ENCODE results near the gene CCDC106.

CCDC106 gene

GRCh38 chr19:55650126-55650557 lies 2.1 kb downstream of the CCDC106 start:
- no peak overlapping the region for H3K27ac Mint-ChIP-seq
- H3K36me3 Mint-ChIP-seq (ENCODE audit: low read depth) = peaks cover 21% of the 10 kb centered on the region
- H3K9me3 Mint-ChIP-seq = no peaks in the 10 kb centered on the region
- TF ChIP-seq, protein P1, sequence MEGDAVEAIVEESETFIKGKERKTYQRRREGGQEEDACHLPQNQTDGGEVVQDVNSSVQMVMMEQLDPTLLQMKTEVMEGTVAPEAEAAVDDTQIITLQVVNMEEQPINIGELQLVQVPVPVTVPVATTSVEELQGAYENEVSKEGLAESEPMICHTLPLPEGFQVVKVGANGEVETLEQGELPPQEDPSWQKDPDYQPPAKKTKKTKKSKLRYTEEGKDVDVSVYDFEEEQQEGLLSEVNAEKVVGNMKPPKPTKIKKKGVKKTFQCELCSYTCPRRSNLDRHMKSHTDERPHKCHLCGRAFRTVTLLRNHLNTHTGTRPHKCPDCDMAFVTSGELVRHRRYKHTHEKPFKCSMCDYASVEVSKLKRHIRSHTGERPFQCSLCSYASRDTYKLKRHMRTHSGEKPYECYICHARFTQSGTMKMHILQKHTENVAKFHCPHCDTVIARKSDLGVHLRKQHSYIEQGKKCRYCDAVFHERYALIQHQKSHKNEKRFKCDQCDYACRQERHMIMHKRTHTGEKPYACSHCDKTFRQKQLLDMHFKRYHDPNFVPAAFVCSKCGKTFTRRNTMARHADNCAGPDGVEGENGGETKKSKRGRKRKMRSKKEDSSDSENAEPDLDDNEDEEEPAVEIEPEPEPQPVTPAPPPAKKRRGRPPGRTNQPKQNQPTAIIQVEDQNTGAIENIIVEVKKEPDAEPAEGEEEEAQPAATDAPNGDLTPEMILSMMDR (IDR thresholded peaks at IDR 0.05) = no peak
- peaks cover 30% of the 10 kb centered on the region for H3K4me1 Mint-ChIP-seq
- H3K27me3 Mint-ChIP-seq (ENCODE audit: low read depth, poor library complexity) = no peaks in the 10 kb centered on the region
- H3K4me3 Mint-ChIP-seq = peak overlapping the region; percentile 62
- no peak for DNase-seq

GRCh38 chr19:55650602-55651230 lies 2.7 kb downstream of the CCDC106 start:
- peak overlapping the region; percentile 62 for H3K4me3 Mint-ChIP-seq
- no peak overlapping the region for H3K27ac Mint-ChIP-seq
- H3K27me3 Mint-ChIP-seq (ENCODE audit: low read depth, poor library complexity) = no peaks in the 10 kb centered on the region

DNA sequence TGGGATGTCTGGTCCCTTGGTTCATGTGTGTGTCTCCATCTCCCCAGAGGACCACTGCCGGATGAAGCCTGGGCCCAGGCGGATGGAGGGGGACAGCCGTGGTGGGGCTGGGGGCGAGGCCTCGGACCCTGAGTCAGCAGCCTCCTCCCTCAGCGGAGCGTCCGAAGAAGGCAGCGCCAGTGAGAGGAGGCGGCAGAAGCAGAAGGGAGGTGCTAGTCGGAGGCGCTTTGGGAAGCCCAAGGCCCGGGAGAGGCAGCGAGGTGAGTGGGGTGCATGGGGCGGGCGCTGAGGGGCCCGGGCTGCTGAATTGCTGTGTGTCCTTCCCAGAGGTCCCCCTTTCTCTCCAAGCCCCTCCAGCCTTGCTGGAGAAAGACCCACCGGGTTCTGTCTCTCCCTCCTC lies 3.2 kb downstream of the CCDC106 start:
- H3K36me3 Mint-ChIP-seq (ENCODE audit: low read depth) = peaks cover 16% of the 10 kb centered on the region
- no peak for DNase-seq
- TF ChIP-seq, protein P1 (IDR thresholded peaks at IDR 0.05) = no peak
- H3K9me3 Mint-ChIP-seq = no peaks in the 10 kb centered on the region
- H3K27ac Mint-ChIP-seq = no peak overlapping the region
- H3K4me3 Mint-ChIP-seq = peak overlapping the region; percentile 54
- no peaks in the 10 kb centered on the region for H3K27me3 Mint-ChIP-seq (ENCODE audit: low read depth, poor library complexity)
- H3K4me1 Mint-ChIP-seq = peaks cover 31% of the 10 kb centered on the region

More at GRCh38 chr19:55650602-55651230, 2.7 kb downstream of the CCDC106 start:
- H3K4me1 Mint-ChIP-seq = peaks cover 26% of the 10 kb centered on the region
- DNase-seq = no peak
- TF ChIP-seq, protein P1 (IDR thresholded peaks at IDR 0.05) = no peak
- no peaks in the 10 kb centered on the region for H3K9me3 Mint-ChIP-seq
- peaks cover 16% of the 10 kb centered on the region for H3K36me3 Mint-ChIP-seq (ENCODE audit: low read depth)

DNA sequence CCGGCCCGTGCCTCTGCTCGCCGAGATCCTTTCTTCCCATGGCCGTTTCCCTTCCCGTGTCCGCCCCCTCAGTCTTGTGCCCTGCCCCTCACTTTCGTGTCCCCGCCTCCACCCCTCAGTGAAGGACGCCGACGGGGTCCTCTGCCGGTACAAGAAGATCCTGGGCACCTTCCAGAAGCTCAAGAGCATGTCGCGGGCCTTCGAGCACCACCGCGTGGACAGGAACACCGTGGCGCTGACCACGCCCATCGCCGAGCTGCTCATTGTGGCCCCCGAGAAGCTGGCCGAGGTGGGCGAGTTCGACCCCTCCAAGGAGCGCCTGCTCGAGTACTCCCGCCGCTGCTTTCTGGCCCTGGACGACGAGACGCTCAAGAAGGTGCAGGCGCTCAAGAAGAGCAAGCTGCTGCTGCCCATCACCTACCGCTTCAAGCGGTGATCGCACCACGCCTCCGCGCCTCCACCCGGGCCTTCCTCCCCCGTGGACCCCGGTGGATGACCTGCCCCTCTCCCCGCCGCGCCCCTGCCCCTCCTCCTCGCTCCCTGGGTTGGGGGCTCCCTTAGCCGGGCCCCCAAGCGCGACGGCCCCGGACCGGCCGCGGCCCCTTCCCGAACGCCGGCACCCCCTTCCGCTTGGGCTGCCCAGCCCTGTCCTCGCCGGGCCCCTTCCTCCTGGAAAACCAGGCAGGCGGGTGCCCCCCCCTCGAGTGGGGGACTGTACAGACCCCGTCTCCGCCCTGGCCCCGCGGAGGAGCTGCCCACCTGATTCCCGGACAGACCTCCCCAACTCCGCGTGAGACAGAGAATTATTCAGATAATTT lies 4.5 kb downstream of the CCDC106 start:
- Mint-ChIP-seq H3K4me1 (peaks cover 35% of the 10 kb centered on the region), H3K27ac (peak overlapping the region; percentile 68), H3K4me3 (peak overlapping the region; percentile 54), H3K27me3 (ENCODE audit: low read depth, poor library complexity) (no peaks in the 10 kb centered on the region), H3K9me3 (no peaks in the 10 kb centered on the region), H3K36me3 (ENCODE audit: low read depth) (peaks cover 8% of the 10 kb centered on the region)
- TF ChIP-seq, protein P1 (IDR thresholded peaks at IDR 0.05) = no peak
- DNase-seq = no peak

- peak overlapping the region; percentile 97 for H3K4me3 Mint-ChIP-seq
- no peaks in the 10 kb centered on the region for H3K9me3 Mint-ChIP-seq
- DNase-seq = peak; percentile 98
- no peaks in the 10 kb centered on the region for H3K27me3 Mint-ChIP-seq (ENCODE audit: low read depth, poor library complexity)
- TF ChIP-seq, protein P1 (IDR thresholded peaks at IDR 0.05) = peak; percentile 99
- peak overlapping the region; percentile 100 for H3K27ac Mint-ChIP-seq
- H3K36me3 Mint-ChIP-seq (ENCODE audit: low read depth) = peaks cover 8% of the 10 kb centered on the region
- H3K4me1 Mint-ChIP-seq = peaks cover 40% of the 10 kb centered on the region
Observed at GRCh38 chr19:55653651-55654322, 5.8 kb downstream of the CCDC106 start.
